Dermis microvascular lymphatic vessel endothelial cell (primary cell): ENCODE measurements around the gene SLC15A5. TPM values are rescaled to one million over a fixed set of nuclear protein-coding genes. Genes with fewer than 3 reads are reported as not detected.

ENCODE experiments used
- DNase-seq, 2 donors: peaks; one replicate each; pipeline versions ENCODE4 v3.0.0 to v3.0.0-alpha.2; 2010; ENCODE audit warnings: low read depth in 2 of 2
- total RNA-seq: library from RNA; depleted of rRNA; stranded (reverse); fragments of >200 nt; gene quantifications from 2 replicates; pipeline ENCODE4 v1.2.1, GENCODE V29; 2014

SLC15A5 gene
- total RNA-seq, 1 donor from 2014 or later = not detected

GRCh38 chr12:16261944-16262475 is 15.5 kb downstream of the SLC15A5 start:
- DNase-seq = no peak

- no peak for DNase-seq
Observed at GRCh38 chr12:16260206-16260605, 17.3 kb downstream of the SLC15A5 start.

GRCh38 chr12:16258963-16259362 is 18.5 kb downstream of the SLC15A5 start:
- no peak for DNase-seq

GRCh38 chr12:16246264-16246663 is 31.2 kb downstream of the SLC15A5 start:
- DNase-seq = no peak

GRCh38 chr12:16245209-16245608 is 32.3 kb downstream of the SLC15A5 start:
- no peak for DNase-seq

- no peak for DNase-seq
Observed at GRCh38 chr12:16243487-16244412, 33.7 kb downstream of the SLC15A5 start.

GRCh38 chr12:16241346-16241745 is 36.1 kb downstream of the SLC15A5 start:
- no peak for DNase-seq

GRCh38 chr12:16238661-16239060 is 38.8 kb downstream of the SLC15A5 start:
- DNase-seq = no peak

GRCh38 chr12:16229676-16230075 is 47.8 kb downstream of the SLC15A5 start:
- DNase-seq = no peak

GRCh38 chr12:16228067-16228466 is 49.4 kb downstream of the SLC15A5 start:
- DNase-seq = no peak

GRCh38 chr12:16225692-16226091 is 51.8 kb downstream of the SLC15A5 start:
- no peak for DNase-seq

GRCh38 chr12:16224196-16224595 is 53.3 kb downstream of the SLC15A5 start:
- DNase-seq = no peak

GRCh38 chr12:16221776-16222175 is 55.7 kb downstream of the SLC15A5 start:
- no peak for DNase-seq

- DNase-seq = no peak
Observed at GRCh38 chr12:16220120-16220519, 57.4 kb downstream of the SLC15A5 start.

GRCh38 chr12:16218934-16219751 is 58.3 kb downstream of the SLC15A5 start:
- DNase-seq = no peak

GRCh38 chr12:16218234-16218633 is 59.3 kb downstream of the SLC15A5 start:
- DNase-seq = no peak

GRCh38 chr12:16211731-16212130 is 65.8 kb downstream of the SLC15A5 start:
- no peak for DNase-seq

GRCh38 chr12:16198884-16199283 is 78.6 kb downstream of the SLC15A5 start:
- no peak for DNase-seq

- no peak for DNase-seq
Observed at GRCh38 chr12:16197600-16197999, 79.9 kb downstream of the SLC15A5 start.

- DNase-seq = peak in 1 of 2 donors; percentile 38
Observed at GRCh38 chr12:16189849-16190248, 87.6 kb downstream of the SLC15A5 start.

- no peak for DNase-seq
Observed at GRCh38 chr12:16187660-16188059, 89.8 kb downstream of the SLC15A5 start.

- DNase-seq = no peak
Observed at GRCh38 chr12:16184681-16185080, 92.8 kb downstream of the SLC15A5 start.
